GM19193 (cell line): Measurements from ENCODE around the gene QPCTL.

ENCODE experiments used
- POLR2A ChIP-seq: IDR thresholded peaks from 4 replicates; pipeline ENCODE4 v1.6.1; 2011; ENCODE audit not compliant: insufficient read depth, insufficient read length; ENCODE audit errors: extremely low read depth

Gene QPCTL

DNA sequence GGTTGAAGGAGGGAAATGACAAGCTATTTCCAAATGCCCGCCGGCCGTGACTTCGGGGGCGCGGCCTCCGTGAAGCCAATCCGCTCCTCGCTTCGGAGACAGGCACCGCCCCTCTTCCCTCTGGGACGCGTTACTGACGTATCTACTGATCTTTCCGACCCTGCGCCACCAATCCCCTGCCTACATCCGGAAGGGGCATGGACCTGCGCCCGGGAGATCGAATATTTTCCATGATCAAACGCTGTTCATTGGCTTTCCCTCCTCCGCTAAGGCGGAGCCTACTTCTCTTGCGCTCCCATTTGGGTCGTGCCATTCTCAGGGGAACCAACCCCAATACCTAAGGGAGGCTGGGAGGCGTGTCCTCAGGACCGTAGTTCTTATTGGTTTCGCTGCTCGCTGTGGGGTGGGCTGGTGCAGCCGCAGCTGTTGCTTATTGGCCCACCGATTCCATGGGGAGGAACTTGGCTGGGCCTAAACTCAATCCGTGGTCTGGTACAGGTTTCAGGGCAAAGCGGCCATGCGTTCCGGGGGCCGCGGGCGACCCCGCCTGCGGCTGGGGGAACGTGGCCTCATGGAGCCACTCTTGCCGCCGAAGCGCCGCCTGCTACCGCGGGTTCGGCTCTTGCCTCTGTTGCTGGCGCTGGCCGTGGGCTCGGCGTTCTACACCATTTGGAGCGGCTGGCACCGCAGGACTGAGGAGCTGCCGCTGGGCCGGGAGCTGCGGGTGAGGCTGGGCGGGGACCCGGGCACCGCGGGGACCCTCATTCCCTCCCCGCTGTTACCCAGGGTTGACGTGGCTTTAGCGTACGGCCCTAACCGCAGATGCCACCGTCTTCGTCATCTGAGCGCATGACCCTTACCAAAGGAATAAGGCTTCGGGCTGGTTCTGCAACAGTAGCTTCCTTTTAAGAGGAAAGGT, at the start of gene QPCTL:
TSS of gene QPCTL (plus strand) at position 480 of the 919 bp plus-strand sequence. CDS start at position 518, 38 bp downstream.
- TF ChIP-seq POLR2A: peak; percentile 93

DNA sequence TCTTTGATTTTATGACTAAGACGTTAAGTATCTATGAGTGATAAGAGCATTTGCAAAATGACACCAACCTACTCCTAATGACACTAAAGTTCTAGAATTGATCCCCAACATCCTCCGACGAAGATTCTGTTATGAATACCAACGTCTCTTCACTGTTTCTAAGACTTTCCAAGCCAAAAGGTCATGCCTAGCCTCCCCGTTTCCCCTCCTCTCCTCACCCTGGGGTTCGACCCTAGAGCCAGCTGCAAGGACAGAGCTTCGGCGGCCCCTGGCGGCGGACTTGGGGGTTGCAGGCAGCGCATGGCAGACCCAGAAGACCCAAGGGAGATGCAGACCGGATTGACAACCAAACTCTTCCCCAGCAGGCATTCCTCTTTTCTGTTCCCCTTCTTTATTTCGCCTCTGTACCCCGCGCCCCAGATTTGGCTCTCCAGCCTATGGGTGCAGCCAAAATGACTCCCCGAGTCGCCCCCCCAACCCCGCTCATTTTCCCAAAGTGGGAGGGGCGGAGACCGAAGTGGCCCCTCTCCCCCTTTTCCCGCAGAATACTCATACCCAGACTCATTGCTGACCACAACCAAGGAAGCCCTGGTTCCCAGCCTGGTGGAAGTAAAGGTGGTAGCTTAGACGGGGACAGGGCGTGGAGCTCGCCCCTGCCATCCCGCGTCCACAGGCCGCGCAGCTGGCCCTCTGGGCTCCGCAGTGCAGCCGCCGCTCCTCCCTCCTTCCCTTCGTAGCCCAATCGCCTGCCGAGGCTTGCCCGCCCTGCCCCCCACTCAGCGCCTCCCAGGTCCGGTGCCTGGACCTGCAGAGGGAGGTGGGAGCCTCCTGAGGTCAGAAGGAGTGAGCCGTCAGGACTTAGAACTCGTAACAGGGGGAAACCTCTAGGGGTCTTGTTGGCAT, 49.2 kb upstream of the QPCTL start:
- TF ChIP-seq POLR2A: no peak

DNA sequence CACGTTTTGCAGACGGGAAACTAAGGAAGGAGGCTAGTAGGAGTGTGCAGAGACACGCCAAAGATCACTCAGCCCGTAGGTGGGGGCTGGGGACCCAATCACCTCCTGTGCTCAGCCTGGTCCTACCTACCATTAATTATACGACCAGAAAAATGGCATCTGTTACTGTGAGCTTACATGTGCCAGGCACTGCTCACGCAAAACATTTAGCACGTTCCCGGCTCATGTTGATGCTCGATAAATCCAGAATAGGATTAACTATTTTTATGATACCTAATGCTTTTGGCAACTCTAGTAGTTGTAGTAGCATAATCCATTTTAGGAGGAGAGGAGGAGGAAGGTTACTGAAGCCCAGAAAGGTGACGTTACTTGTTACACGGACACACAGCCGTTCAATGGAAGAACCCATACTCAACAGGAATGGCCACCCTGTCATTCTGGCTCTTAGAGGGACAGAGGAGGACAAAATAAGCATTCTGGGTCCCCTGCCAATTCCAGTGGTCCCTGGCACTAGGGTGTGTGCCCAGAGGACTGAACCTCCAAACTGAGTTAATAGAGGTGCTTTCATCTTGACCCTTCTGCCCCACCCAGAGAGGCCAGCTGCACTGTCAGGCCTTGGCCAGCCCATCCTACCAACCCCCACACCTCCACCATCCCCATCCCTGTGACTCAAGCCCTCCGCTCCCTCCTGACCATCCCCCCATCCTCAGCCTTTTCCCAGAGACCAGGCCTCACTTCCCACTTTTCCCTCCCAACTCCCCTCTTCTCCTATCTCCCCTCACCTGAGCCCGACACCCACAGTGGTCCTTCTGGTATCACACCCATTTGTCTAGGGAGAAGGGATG, 48.3 kb upstream of the QPCTL start:
- TF ChIP-seq POLR2A: no peak

DNA sequence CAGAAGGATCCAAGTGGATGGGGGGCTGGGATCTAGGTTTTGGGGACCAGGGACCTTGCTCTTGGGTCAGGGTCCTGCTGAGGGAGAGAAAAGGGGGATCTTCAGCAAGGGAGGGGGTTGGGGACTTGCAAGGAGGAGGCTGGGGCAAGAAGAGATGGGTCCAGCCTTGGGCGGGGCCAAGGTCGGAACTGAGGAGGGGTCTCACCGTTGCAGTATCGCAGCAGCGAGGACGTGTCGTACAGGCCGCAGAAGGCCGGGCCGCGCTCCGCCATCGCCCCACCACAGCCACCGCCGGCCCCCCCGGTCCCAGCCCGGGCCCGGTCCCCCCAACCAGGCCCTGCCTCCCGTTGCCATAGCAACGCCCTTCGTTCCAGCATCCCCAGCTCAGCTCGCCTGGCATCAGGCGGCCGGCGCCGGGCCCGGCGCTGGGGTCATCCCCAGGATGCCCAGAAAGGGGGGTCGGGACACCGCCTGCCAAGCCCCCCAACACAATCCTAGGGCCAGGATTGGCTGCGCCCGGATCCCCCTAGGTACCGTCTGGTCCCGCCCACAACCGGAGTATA, 47.3 kb upstream of the QPCTL start:
- TF ChIP-seq POLR2A: no peak

DNA sequence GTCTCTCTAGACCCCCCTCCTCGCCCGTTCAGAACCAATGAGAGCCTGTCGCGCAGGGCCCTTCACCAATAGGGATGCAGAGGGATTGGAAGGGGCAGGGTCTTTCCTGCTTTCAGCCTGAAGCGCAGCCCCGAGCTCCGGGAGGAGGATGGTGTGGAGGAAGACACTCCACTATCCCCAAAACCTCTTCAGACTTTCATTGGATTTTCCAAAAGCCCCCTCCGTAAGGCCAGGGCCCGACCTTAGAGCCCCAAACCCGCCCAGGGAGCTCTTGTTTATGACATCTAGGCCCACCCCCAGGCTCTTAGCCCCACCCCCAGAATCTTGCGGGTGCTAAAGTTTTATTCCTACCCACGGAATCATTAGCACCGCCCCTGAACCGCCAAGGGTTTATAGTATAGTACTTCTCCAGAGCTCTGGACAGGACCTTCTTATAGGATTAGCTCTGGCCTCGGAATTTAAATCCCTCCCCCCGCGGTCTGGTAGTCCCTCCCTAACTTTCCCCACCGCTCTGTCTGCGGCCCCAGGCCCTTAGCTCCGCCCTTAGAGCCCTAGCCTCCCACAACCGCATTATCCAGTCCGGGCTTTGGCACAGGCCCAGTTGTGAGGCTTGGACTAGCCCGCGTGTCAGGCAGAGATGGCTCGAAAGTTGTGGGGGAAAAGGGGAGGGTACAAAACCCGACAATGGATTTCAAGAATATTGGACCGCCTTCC, 46.7 kb upstream of the QPCTL start:
- TF ChIP-seq POLR2A: no peak

DNA sequence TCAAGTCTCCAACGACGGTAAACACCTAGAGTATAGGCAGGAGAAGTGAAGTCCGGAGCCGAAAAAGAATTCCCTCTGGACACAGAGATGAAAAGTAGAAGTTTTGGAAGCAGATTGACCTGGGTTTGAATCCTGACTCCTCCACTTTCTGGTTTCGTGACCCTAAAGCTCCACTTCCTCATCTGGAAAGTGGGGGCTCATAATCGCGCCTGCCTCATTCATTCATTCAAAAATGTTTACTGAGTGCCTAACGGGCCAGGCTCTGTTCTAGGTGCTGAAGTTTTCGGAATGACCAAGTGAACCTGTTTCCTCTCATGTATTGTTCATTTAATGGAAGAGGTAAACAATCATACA, 46.1 kb upstream of the QPCTL start:
- no peak for TF ChIP-seq POLR2A

DNA sequence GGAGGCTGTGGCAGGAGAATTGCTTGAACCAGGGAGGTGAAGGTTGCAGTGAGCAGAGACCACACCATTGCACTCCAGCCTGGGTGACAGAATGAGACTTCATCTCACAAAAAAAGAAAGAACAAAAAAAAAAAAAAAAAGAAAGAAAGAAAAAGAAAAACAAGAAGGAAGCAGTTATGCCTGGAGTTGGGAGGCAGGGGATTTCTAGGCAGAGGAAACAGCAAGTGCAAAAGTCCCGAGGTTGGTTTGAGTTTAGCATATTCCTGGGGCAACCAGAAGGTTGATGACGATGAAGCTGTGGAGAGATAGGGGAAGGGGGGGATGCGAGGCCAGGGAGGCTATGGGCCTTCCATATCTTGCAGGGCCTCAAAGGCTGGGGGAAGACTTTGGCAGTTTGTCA, 41.7 kb upstream of the QPCTL start:
- TF ChIP-seq POLR2A: no peak

DNA sequence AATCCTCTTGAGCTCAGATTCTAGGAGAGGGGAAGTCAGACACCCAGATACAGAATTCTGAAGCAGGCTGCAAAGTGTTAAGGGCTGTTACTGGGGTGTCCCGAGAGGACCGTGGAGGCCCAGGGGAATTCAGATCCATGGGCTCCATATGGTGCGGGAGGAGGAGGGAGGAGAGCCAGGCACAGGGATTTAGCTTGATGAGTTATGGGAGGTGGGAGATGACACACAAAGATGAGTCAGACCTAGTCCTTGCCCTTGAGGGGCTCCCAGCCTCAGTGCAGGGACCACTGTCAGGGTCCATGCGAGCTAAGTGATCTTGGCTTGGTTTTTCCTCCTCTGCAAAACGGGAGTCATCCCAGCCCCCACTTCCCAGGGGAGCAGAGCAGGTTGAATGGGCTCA, 38.8 kb upstream of the QPCTL start:
- no peak for TF ChIP-seq POLR2A

DNA sequence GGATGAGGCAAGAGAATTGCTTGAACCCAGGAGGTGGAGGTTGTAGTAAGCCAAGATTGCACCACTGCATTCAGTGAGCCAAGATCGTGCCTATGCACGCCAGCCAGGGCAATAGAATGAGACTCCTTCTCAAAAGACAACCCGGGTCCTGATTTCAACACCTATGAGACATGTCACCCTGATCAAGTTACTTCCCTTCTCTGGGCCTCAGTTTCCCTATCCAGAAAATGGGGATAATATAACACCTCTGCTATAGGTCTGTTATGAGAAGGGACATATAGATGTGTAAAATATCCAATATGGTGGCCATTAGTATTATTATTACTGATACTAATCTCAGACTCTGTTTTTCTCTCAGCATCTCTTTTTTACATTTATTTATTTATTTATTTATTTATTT, 37.4 kb upstream of the QPCTL start:
- TF ChIP-seq POLR2A: no peak

DNA sequence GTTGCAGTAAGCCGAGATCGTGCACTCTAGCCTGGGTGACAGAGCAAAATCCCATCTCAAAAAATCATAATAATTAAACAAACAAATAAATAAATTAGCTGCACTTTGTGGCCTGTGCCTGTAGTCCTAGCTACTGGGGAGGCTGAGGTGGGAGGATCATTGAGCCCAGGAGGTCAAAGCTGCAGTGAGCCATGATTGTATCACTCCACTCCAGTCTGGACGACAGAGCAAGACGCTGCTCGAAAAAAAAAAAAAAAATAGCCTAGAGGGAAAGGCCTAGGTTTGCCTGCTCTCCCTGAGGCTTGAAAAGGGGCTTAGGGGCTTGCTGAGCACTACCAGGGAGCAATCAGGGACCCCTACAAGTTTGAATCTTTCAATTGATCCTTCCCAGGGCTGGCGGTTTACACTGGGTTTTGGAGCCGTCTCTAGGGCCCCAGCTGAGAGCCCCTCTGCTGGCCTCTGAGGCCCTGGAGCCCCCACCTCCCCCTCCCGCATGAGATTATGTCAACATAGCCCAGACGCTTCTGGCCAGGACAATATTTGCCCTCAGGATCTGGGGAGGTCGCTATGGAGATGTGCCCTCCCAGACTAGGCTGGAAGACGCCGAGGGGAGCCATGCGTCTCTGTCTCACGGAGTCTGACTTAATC, 34.8 kb upstream of the QPCTL start:
- no peak for TF ChIP-seq POLR2A

DNA sequence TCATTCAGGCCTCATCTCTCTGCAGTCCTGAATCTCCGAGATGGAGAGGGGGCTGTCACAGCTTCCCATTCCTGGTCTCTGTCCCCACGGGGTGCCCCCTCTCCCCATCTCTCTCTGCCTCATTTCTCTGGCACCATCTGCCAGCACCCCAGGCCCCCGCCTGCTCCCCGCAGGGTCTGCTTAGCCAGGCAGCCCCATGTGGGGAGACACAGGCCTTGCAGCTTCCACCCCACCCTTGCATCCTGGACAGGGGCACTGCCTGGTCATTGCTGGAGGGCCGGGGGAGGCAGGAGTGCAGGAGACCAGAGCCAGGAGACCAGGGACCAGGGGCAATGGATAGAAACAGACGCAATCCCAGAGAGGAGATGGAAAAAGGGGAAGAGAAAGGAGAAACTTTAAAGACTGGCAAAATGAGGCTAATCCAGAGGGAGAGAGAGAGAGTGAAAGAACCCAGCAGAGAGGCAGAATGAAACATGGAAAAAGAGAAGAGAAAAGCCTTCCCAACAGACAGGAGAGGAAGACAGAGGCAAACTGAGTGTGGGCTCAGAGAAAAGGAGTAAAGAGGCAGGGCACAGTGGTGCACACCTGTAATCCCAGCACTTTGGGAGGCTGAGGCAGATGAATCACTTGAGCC, 33.3 kb upstream of the QPCTL start:
- TF ChIP-seq POLR2A: no peak

DNA sequence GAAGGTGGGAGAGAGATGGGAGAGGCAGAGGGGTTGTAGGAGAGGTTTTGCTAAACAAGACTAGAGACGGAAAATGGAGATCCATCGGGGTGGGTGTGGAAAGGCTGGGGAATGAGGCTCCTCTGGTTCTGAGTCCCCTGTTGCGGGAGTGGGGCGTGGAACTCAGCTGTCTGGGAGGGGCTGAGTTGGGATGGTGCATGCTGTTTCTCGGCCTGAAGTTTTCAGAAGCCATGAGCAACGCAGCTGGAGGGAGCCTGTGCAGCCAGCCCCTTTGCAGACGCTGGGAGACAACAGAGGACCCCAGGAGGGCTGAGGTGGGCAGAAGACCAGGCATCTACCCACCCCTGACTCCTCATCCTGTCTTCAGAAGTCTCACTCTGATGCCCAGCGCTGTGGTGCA, 31.8 kb upstream of the QPCTL start:
- TF ChIP-seq POLR2A: no peak

DNA sequence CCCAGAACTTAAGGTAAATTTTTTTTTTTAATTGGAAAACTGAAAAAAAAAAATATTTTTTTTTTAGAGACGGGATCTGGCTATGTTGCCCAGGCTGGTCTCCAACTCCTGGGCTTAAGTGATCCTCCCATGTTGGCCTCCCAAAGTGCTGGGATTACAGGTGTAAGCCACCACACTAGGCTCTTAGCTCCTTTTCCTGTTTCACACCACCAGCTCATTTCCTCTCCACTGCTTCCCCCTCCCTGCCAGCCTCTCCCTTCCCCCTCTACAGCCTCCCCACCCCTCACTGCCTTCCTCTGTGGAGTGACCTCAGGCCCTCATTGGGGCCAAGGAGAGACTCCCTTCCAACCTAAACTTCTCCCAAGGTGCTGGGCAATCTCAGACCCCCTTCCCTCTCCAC, 28.7 kb upstream of the QPCTL start:
- no peak for TF ChIP-seq POLR2A
